ENCODE results near the gene RNF130. TPM values are rescaled to one million over a fixed set of nuclear protein-coding genes. Genes with fewer than 3 reads are reported as not detected.
A peak's percentile ranks its signal among the peaks of the same experiment; 100 is the strongest.

The RNF130 gene
- total RNA-seq, 1 donor from 2014 or later = 10.0 TPM

- no peaks in the 10 kb centered on the region for H3K9me3 Mint-ChIP-seq
- no peak overlapping the region for H3K27ac Mint-ChIP-seq
- intact Hi-C loops (cut with micrococcal nuclease) = loop anchor here (5.0 kb wide), 1 partner anchor 325 kb away; no protein-coding TSS in a partner anchor
- DNase-seq (ENCODE audit: low spot score) = no peak
- no peaks in the 10 kb centered on the region for H3K36me3 Mint-ChIP-seq (ENCODE audit: low read depth)
- H3K4me1 Mint-ChIP-seq (ENCODE audit: low read depth) = peaks cover 14% of the 10 kb centered on the region
- H3K4me3 Mint-ChIP-seq (ENCODE audit: low read depth) = no peak overlapping the region
- H3K27me3 Mint-ChIP-seq (ENCODE audit: low read depth) = no peaks in the 10 kb centered on the region
These were observed 15.3 kb upstream of the RNF130 start for GRCh38 chr5:180086816-180087399.

GRCh38 chr5:180085837-180086236 is 14.3 kb upstream of the RNF130 start:
- Mint-ChIP-seq H3K4me3 (ENCODE audit: low read depth) (no peak overlapping the region), H3K36me3 (ENCODE audit: low read depth) (no peaks in the 10 kb centered on the region), H3K4me1 (ENCODE audit: low read depth) (peaks cover 12% of the 10 kb centered on the region), H3K27me3 (ENCODE audit: low read depth) (no peaks in the 10 kb centered on the region), H3K27ac (no peak overlapping the region), H3K9me3 (no peaks in the 10 kb centered on the region)
- no peak for DNase-seq (ENCODE audit: low spot score)
- intact Hi-C loops (cut with micrococcal nuclease) = loop anchor here (2.0 to 5.0 kb wide), 2 partner anchors 15 to 324 kb away; partner anchors contain the start of gene RNF130

GRCh38 chr5:180084638-180085561 is 13.3 kb upstream of the RNF130 start:
- DNase-seq (ENCODE audit: low spot score) = no peak
- Mint-ChIP-seq H3K27ac (no peak overlapping the region), H3K9me3 (no peaks in the 10 kb centered on the region), H3K27me3 (ENCODE audit: low read depth) (peaks cover 7% of the 10 kb centered on the region), H3K4me1 (ENCODE audit: low read depth) (peaks cover 12% of the 10 kb centered on the region), H3K36me3 (ENCODE audit: low read depth) (no peaks in the 10 kb centered on the region), H3K4me3 (ENCODE audit: low read depth) (no peak overlapping the region)
- intact Hi-C loops (cut with micrococcal nuclease) = loop anchor here (2.0 to 5.0 kb wide), 2 partner anchors 14 to 323 kb away; partner anchors contain the start of gene RNF130

GRCh38 chr5:180083529-180084060 is 12.0 kb upstream of the RNF130 start:
- Mint-ChIP-seq H3K27me3 (ENCODE audit: low read depth) (peaks cover 16% of the 10 kb centered on the region), H3K36me3 (ENCODE audit: low read depth) (no peaks in the 10 kb centered on the region), H3K4me1 (ENCODE audit: low read depth) (peaks cover 12% of the 10 kb centered on the region), H3K4me3 (ENCODE audit: low read depth) (no peak overlapping the region), H3K27ac (no peak overlapping the region), H3K9me3 (no peaks in the 10 kb centered on the region)
- intact Hi-C loops (cut with micrococcal nuclease) = loop anchor here (2.0 kb wide), 1 partner anchor 13 kb away; the partner anchor contains the start of gene RNF130
- no peak for DNase-seq (ENCODE audit: low spot score)

GRCh38 chr5:180082633-180083420 is 11.3 kb upstream of the RNF130 start:
- H3K36me3 Mint-ChIP-seq (ENCODE audit: low read depth) = no peaks in the 10 kb centered on the region
- no peaks in the 10 kb centered on the region for H3K9me3 Mint-ChIP-seq
- peaks cover 12% of the 10 kb centered on the region for H3K4me1 Mint-ChIP-seq (ENCODE audit: low read depth)
- H3K4me3 Mint-ChIP-seq (ENCODE audit: low read depth) = no peak overlapping the region
- peaks cover 20% of the 10 kb centered on the region for H3K27me3 Mint-ChIP-seq (ENCODE audit: low read depth)
- H3K27ac Mint-ChIP-seq = no peak overlapping the region
- no peak for DNase-seq (ENCODE audit: low spot score)
- intact Hi-C loops (cut with micrococcal nuclease) = no loop called here

GRCh38 chr5:180081481-180081880 is 9.9 kb upstream of the RNF130 start:
- Mint-ChIP-seq H3K4me1 (ENCODE audit: low read depth) (peaks cover 11% of the 10 kb centered on the region), H3K36me3 (ENCODE audit: low read depth) (no peaks in the 10 kb centered on the region), H3K4me3 (ENCODE audit: low read depth) (no peak overlapping the region), H3K9me3 (no peaks in the 10 kb centered on the region), H3K27ac (no peak overlapping the region), H3K27me3 (ENCODE audit: low read depth) (peaks cover 22% of the 10 kb centered on the region)
- intact Hi-C loops (cut with micrococcal nuclease) = no loop called here
- DNase-seq (ENCODE audit: low spot score) = no peak

- Mint-ChIP-seq H3K36me3 (ENCODE audit: low read depth) (no peaks in the 10 kb centered on the region), H3K9me3 (no peaks in the 10 kb centered on the region), H3K27me3 (ENCODE audit: low read depth) (peaks cover 27% of the 10 kb centered on the region), H3K4me3 (ENCODE audit: low read depth) (peak overlapping the region; percentile 37), H3K4me1 (ENCODE audit: low read depth) (peaks cover 5% of the 10 kb centered on the region), H3K27ac (no peak overlapping the region)
- intact Hi-C loops (cut with micrococcal nuclease) = no loop called here
- no peak for DNase-seq (ENCODE audit: low spot score)
These were observed 9.1 kb upstream of the RNF130 start for GRCh38 chr5:180080486-180081280.

- H3K27ac Mint-ChIP-seq = no peak overlapping the region
- intact Hi-C loops (cut with micrococcal nuclease) = loop anchor here (10.0 kb wide), 1 partner anchor 175 kb away; the partner anchor contains the start of gene TBC1D9B
- H3K27me3 Mint-ChIP-seq (ENCODE audit: low read depth) = peaks cover 31% of the 10 kb centered on the region
- no peaks in the 10 kb centered on the region for H3K36me3 Mint-ChIP-seq (ENCODE audit: low read depth)
- peaks cover 3% of the 10 kb centered on the region for H3K4me1 Mint-ChIP-seq (ENCODE audit: low read depth)
- H3K4me3 Mint-ChIP-seq (ENCODE audit: low read depth) = no peak overlapping the region
- H3K9me3 Mint-ChIP-seq = no peaks in the 10 kb centered on the region
- DNase-seq (ENCODE audit: low spot score) = no peak
These were observed 8.3 kb upstream of the RNF130 start for GRCh38 chr5:180079702-180080466.

GRCh38 chr5:180078348-180078747 is 6.8 kb upstream of the RNF130 start:
- Mint-ChIP-seq H3K27me3 (ENCODE audit: low read depth) (peaks cover 42% of the 10 kb centered on the region), H3K27ac (no peak overlapping the region), H3K9me3 (no peaks in the 10 kb centered on the region), H3K36me3 (ENCODE audit: low read depth) (no peaks in the 10 kb centered on the region), H3K4me3 (ENCODE audit: low read depth) (no peak overlapping the region), H3K4me1 (ENCODE audit: low read depth) (peaks cover 3% of the 10 kb centered on the region)
- no peak for DNase-seq (ENCODE audit: low spot score)
- intact Hi-C loops (cut with micrococcal nuclease) = loop anchor here (10.0 kb wide), 1 partner anchor 174 kb away; the partner anchor contains the start of gene TBC1D9B

GRCh38 chr5:180077594-180078284 is 6.2 kb upstream of the RNF130 start:
- Mint-ChIP-seq H3K27me3 (ENCODE audit: low read depth) (peaks cover 42% of the 10 kb centered on the region), H3K27ac (no peak overlapping the region), H3K4me1 (ENCODE audit: low read depth) (peaks cover 3% of the 10 kb centered on the region), H3K36me3 (ENCODE audit: low read depth) (no peaks in the 10 kb centered on the region), H3K9me3 (peaks cover 3% of the 10 kb centered on the region), H3K4me3 (ENCODE audit: low read depth) (no peak overlapping the region)
- intact Hi-C loops (cut with micrococcal nuclease) = loop anchor here (10.0 kb wide), 1 partner anchor 173 kb away; the partner anchor contains the start of gene TBC1D9B
- DNase-seq (ENCODE audit: low spot score) = no peak

- Mint-ChIP-seq H3K27me3 (ENCODE audit: low read depth) (peaks cover 47% of the 10 kb centered on the region), H3K36me3 (ENCODE audit: low read depth) (peaks cover 3% of the 10 kb centered on the region), H3K4me1 (ENCODE audit: low read depth) (peaks cover 11% of the 10 kb centered on the region), H3K9me3 (peaks cover 10% of the 10 kb centered on the region), H3K27ac (no peak overlapping the region), H3K4me3 (ENCODE audit: low read depth) (no peak overlapping the region)
- intact Hi-C loops (cut with micrococcal nuclease) = loop anchor here (10.0 kb wide), 1 partner anchor 171 kb away; the partner anchor contains the start of gene TBC1D9B
- DNase-seq (ENCODE audit: low spot score) = no peak
These were observed 4.1 kb upstream of the RNF130 start for GRCh38 chr5:180075703-180076102.

Measured in activated T-helper 2 cell treated with anti-CD3 and anti-CD28 coated beads, Interferon-gamma antibody, Interleukin-2, Interleukin-4, amounts not matched to agents 10 μg/mL and 5 μg/mL and 100 μg/mL, durations not matched to agents 14 hours and 24 hours and 36 hours (primary cell).